Chondrocyte (in vitro differentiated cells): ENCODE data around the gene PTDSS2. TPM values are rescaled to one million over a fixed set of nuclear protein-coding genes. Genes with fewer than 3 reads are reported as not detected.

ENCODE experiments used
- DNase-seq: peaks from one replicate; pipeline ENCODE4 v3.0.0; 2021; ENCODE audit warnings: mixed read lengths, low spot score
- H3K27ac Mint-ChIP-seq: one replicate; pipeline ENCODE4 v1.8.0; 2021; ENCODE audit warnings: mild to moderate bottlenecking, moderate library complexity, mixed read lengths; ENCODE audit not compliant: unreplicated experiment
- H3K27me3 Mint-ChIP-seq: 2 replicates; pipeline ENCODE4 v1.8.0; 2021; ENCODE audit warnings: low read depth, mixed read lengths
- H3K36me3 Mint-ChIP-seq: 2 replicates; pipeline ENCODE4 v1.8.0; 2021; ENCODE audit warnings: low read depth, mixed read lengths
- H3K4me1 Mint-ChIP-seq: 2 replicates; pipeline ENCODE4 v1.8.0; 2021; ENCODE audit warnings: low read depth, mild to moderate bottlenecking, mixed read lengths
- H3K4me3 Mint-ChIP-seq: one replicate; pipeline ENCODE4 v1.8.0; 2021; ENCODE audit warnings: mild to moderate bottlenecking, moderate library complexity, mixed read lengths; ENCODE audit not compliant: unreplicated experiment
- H3K9me3 Mint-ChIP-seq: 2 replicates; pipeline ENCODE4 v1.8.0; 2021; ENCODE audit warnings: low read depth, mixed read lengths
- CTCF ChIP-seq: fragments of 200-600 bp; sonication (generic); IDR thresholded peaks from 2 replicates; pipeline ENCODE4 v1.5.0; 2021; ENCODE audit warnings: antibody characterized with exemption, mild to moderate bottlenecking, moderate library complexity
- total RNA-seq: library from RNA; stranded (reverse); gene quantifications from 3 replicates; pipeline ENCODE4 v1.2.1, GENCODE V29; 2021

PTDSS2 gene
- total RNA-seq, 1 donor from 2014 or later: 30.0 TPM

GRCh38 chr11:536841-537621 lies 87.0 kb downstream of the PTDSS2 start, which contains the start of gene LRRC56:
LRRC56 (plus strand) TSS chr11:537527; CDS start chr11:540685, 3,158 bp downstream.
- Mint-ChIP-seq H3K4me3 (peak within 1 kb of the TSS; percentile 81), H3K4me1 (peaks cover 5% of the 10 kb centered on the region), H3K27me3 (no peaks in the 10 kb centered on the region), H3K36me3 (no peaks in the 10 kb centered on the region), H3K9me3 (no peaks in the 10 kb centered on the region), H3K27ac (no peak within 1 kb of the TSS)
- TF ChIP-seq CTCF: no peak
- DNase-seq: peak; percentile 92

- TF ChIP-seq CTCF: no peak
- no peak overlapping the region for H3K27ac Mint-ChIP-seq
- peaks cover 5% of the 10 kb centered on the region for H3K4me1 Mint-ChIP-seq
- no peak overlapping the region for H3K4me3 Mint-ChIP-seq
- peaks cover 1% of the 10 kb centered on the region for H3K36me3 Mint-ChIP-seq
- no peaks in the 10 kb centered on the region for H3K27me3 Mint-ChIP-seq
- DNase-seq: no peak
- no peaks in the 10 kb centered on the region for H3K9me3 Mint-ChIP-seq
These were observed 87.7 kb downstream of the PTDSS2 start for GRCh38 chr11:537622-538430.

GRCh38 chr11:538431-539051 lies 88.5 kb downstream of the PTDSS2 start:
- Mint-ChIP-seq H3K9me3 (no peaks in the 10 kb centered on the region), H3K27ac (no peak overlapping the region), H3K36me3 (peaks cover 1% of the 10 kb centered on the region), H3K27me3 (no peaks in the 10 kb centered on the region), H3K4me3 (no peak overlapping the region), H3K4me1 (peaks cover 5% of the 10 kb centered on the region)
- TF ChIP-seq CTCF: no peak
- DNase-seq: no peak

DNA sequence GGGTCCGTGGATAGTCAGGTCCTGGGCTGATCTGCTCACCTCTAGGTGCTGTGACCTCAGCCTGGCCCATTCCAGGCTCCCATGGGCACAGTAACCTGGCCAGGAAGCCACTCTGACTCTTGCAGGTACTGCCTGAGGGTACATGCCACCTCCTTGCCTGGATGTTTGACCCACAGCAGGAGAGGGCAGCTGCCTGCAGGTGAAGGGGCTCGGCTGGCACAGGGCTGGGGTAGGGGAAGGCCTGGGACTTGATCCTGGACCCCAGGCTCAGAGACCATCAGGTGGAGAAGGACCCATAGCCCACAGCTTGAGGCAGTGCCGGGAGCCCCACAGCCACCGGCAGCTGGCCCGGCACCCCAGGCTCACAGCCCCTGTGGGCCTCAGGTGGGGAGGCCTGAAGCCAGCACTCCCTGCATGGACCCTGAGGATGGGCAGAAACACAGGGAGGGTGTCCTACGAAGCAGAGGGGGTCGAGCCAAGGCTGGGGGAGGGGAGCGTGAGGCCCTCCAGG lies 89.9 kb downstream of the PTDSS2 start:
- peaks cover 1% of the 10 kb centered on the region for H3K36me3 Mint-ChIP-seq
- H3K4me1 Mint-ChIP-seq: peaks cover 5% of the 10 kb centered on the region
- no peak for TF ChIP-seq CTCF
- no peak for DNase-seq
- no peaks in the 10 kb centered on the region for H3K27me3 Mint-ChIP-seq
- H3K4me3 Mint-ChIP-seq: no peak overlapping the region
- H3K27ac Mint-ChIP-seq: no peak overlapping the region
- H3K9me3 Mint-ChIP-seq: no peaks in the 10 kb centered on the region

Other genes with a start within 250 kb of the PTDSS2 start
- 58.0 to 71.1 TPM (median 59.6 TPM) in 3 replicates for gene BET1L, start 242.9 kb upstream of the PTDSS2 start, total RNA-seq
- 107 to 130 TPM (median 124 TPM) in 3 replicates for gene RIC8A, start 242.6 kb upstream of the PTDSS2 start, total RNA-seq
- gene SIRT3, start 213.9 kb upstream of the PTDSS2 start, total RNA-seq: 14.5 to 20.9 TPM (median 18.5 TPM) in 3 replicates
- gene PSMD13, start 213.3 kb upstream of the PTDSS2 start, total RNA-seq: 103 to 122 TPM (median 104 TPM) in 3 replicates
- gene NLRP6, start 171.9 kb upstream of the PTDSS2 start, total RNA-seq: not detected in 3 replicates
- 35.6 to 49.5 TPM (median 49.4 TPM) in 3 replicates for gene PGGHG, start 161.2 kb upstream of the PTDSS2 start, total RNA-seq
- gene IFITM5, start 150.8 kb upstream of the PTDSS2 start, total RNA-seq: not detected in 3 replicates
- gene IFITM2, start 142.5 kb upstream of the PTDSS2 start, total RNA-seq: 100 to 109 TPM (median 107 TPM) in 3 replicates
- gene IFITM1, start 136.2 kb upstream of the PTDSS2 start, total RNA-seq: 1.0 to 3.3 TPM (median 1.6 TPM) in 3 replicates
- 377 to 394 TPM (median 392 TPM) in 3 replicates for gene IFITM3, start 129.4 kb upstream of the PTDSS2 start, total RNA-seq
- gene B4GALNT4, start 80.8 kb upstream of the PTDSS2 start, total RNA-seq: 37.0 to 39.1 TPM (median 37.2 TPM) in 3 replicates
- gene PKP3, start 56.1 kb upstream of the PTDSS2 start, total RNA-seq: 0.56 to 0.92 TPM (median 0.85 TPM) in 3 replicates
- 12.3 to 26.6 TPM (median 25.9 TPM) in 3 replicates for gene SIGIRR, start 35.3 kb upstream of the PTDSS2 start, total RNA-seq
- gene ANO9, start 8.3 kb upstream of the PTDSS2 start, total RNA-seq: not detected in 3 replicates
- gene RNH1, start 57.0 kb downstream of the PTDSS2 start, total RNA-seq: 146 to 166 TPM (median 161 TPM) in 3 replicates
- gene HRAS, start 85.3 kb downstream of the PTDSS2 start, total RNA-seq: 65.1 to 77.7 TPM (median 68.0 TPM) in 3 replicates
- gene LRRC56, start 87.2 kb downstream of the PTDSS2 start, total RNA-seq: 2.6 to 2.9 TPM (median 2.7 TPM) in 3 replicates
- gene LMNTD2, start 110.5 kb downstream of the PTDSS2 start, total RNA-seq: 3.8 to 6.1 TPM (median 5.5 TPM) in 3 replicates
- 20.0 to 31.3 TPM (median 28.7 TPM) in 3 replicates for gene RASSF7, start 110.7 kb downstream of the PTDSS2 start, total RNA-seq
- gene PHRF1, start 126.2 kb downstream of the PTDSS2 start, total RNA-seq: 24.6 to 34.1 TPM (median 25.9 TPM) in 3 replicates
- gene IRF7, start 165.7 kb downstream of the PTDSS2 start, total RNA-seq: 6.5 to 11.4 TPM (median 7.7 TPM) in 3 replicates
- gene CDHR5, start 174.7 kb downstream of the PTDSS2 start, total RNA-seq: not detected in 3 replicates
- gene SCT, start 176.9 kb downstream of the PTDSS2 start, total RNA-seq: 0.72 TPM in 1 of 3 replicates, not detected in the others
- 0.55 to 1.7 TPM (median 1.00 TPM) in 3 replicates for gene DRD4, start 187.0 kb downstream of the PTDSS2 start, total RNA-seq
- 67.6 to 70.4 TPM (median 67.9 TPM) in 3 replicates for gene DEAF1, start 244.9 kb downstream of the PTDSS2 start, total RNA-seq
- gene TMEM80, start 245.5 kb downstream of the PTDSS2 start, total RNA-seq: 16.9 to 31.3 TPM (median 20.3 TPM) in 3 replicates